Activated CD4-positive, alpha-beta T cell treated with anti-CD3 and anti-CD28 coated beads for 4 hours (primary cell): ENCODE measurements around the gene GDA.
"Not testable (repeated sequence)": the region's sequence is repeated elsewhere in the genome, so short reads cannot be mapped to it uniquely, and the experiment has no call there.

Experiments
- DNase-seq, 2 donors: peaks; one replicate each; pipeline ENCODE4 v3.0.0-alpha.2; 2020

Gene GDA

GRCh38 chr9:72211047-72211446 lies 61.8 kb downstream of the GDA start:
- no peak for DNase-seq

- no peak for DNase-seq
These were observed 64.7 kb downstream of the GDA start for GRCh38 chr9:72213906-72214305.

- no peak for DNase-seq
These were observed 68.1 kb downstream of the GDA start for GRCh38 chr9:72217306-72217842.

- no peak for DNase-seq
These were observed 71.3 kb downstream of the GDA start for GRCh38 chr9:72220589-72220988.

GRCh38 chr9:72226146-72226812 lies 77.0 kb downstream of the GDA start:
- DNase-seq = no peak

- no peak for DNase-seq
These were observed 79.0 kb downstream of the GDA start for GRCh38 chr9:72228282-72228681.

- DNase-seq = no peak
These were observed 83.5 kb downstream of the GDA start for GRCh38 chr9:72232778-72233177.

- DNase-seq = no peak
These were observed 98.3 kb downstream of the GDA start for GRCh38 chr9:72247549-72247948.

- no peak for DNase-seq
These were observed 102.3 kb downstream of the GDA start for GRCh38 chr9:72251589-72251988.

- no peak for DNase-seq
These were observed 105.8 kb downstream of the GDA start for GRCh38 chr9:72254901-72255545.

GRCh38 chr9:72255569-72255968 lies 106.3 kb downstream of the GDA start:
- DNase-seq = no peak

- DNase-seq = no peak
These were observed 107.7 kb downstream of the GDA start for GRCh38 chr9:72256931-72257330.

GRCh38 chr9:72257814-72258213 lies 108.6 kb downstream of the GDA start:
- no peak for DNase-seq

GRCh38 chr9:72262063-72262462 lies 112.8 kb downstream of the GDA start:
- DNase-seq = no peak

- DNase-seq = no peak
These were observed 114.3 kb downstream of the GDA start for GRCh38 chr9:72263572-72263971.

GRCh38 chr9:72268961-72269360 lies 119.7 kb downstream of the GDA start:
- no peak for DNase-seq

GRCh38 chr9:72270359-72270758 lies 121.1 kb downstream of the GDA start:
- not testable (repeated sequence) for DNase-seq

- DNase-seq = peak; percentile 35 to 60
These were observed 122.6 kb downstream of the GDA start for GRCh38 chr9:72271613-72272478.

GRCh38 chr9:72274441-72274840 lies 125.2 kb downstream of the GDA start:
- no peak for DNase-seq

- DNase-seq = no peak
These were observed 125.7 kb downstream of the GDA start for GRCh38 chr9:72274916-72275315.

- no peak for DNase-seq
These were observed 127.2 kb downstream of the GDA start for GRCh38 chr9:72276429-72276828.

- no peak for DNase-seq
These were observed 129.7 kb downstream of the GDA start for GRCh38 chr9:72278959-72279358.

GRCh38 chr9:72280913-72281500 lies 131.8 kb downstream of the GDA start:
- peak; percentile 59 to 64 for DNase-seq
